Endothelial cell of umbilical vein (primary cell): ENCODE data around the gene ADARB1. TPM values are rescaled to one million over a fixed set of nuclear protein-coding genes. Genes with fewer than 3 reads are reported as not detected.

Experiments
- BruUV-seq: library from RNA; stranded (reverse); fragments of 400-500 nt; replicated peaks from 2 replicates; lab custom pipeline; 2021; lab: Mats Ljungman, UMichigan
- CTCF ChIA-PET: fragments of 300-600, 350-600 bp; sonication (Branson Sonifier 250); formaldehyde crosslinking; loops from one replicate; lab custom pipeline; 2021; ENCODE audit warnings: antibody characterized with exemption, inconsistent platforms; lab: Charles Lee
- POLR2A ChIA-PET: fragments of 300-600, 350-600 bp; sonication (Branson Sonifier 250); formaldehyde crosslinking; loops from one replicate; lab custom pipeline; 2021; ENCODE audit warnings: antibody characterized with exemption, inconsistent platforms; lab: Charles Lee
- DNase-seq: peaks from one replicate; pipeline ENCODE4 v3.0.0-alpha.2; 2011; ENCODE audit warnings: low read depth, low spot score
- FAIRE-seq: peaks from 2 replicates; lab custom pipeline; 2011; peaks lifted over from hg19 to GRCh38; lab: Jason Lieb, UNC
- H2AFZ ChIP-seq: 2 replicates; pipeline ENCODE4 v1.6.0; 2012; ENCODE audit warnings: low read depth, low read length, control low read depth, inconsistent platforms
- H3K27ac ChIP-seq: 2 replicates; pipeline ENCODE4 v1.5.1; 2011; ENCODE audit warnings: low read depth, mild to moderate bottlenecking, control low read depth, low read length, moderate library complexity; ENCODE audit not compliant: insufficient read depth
- H3K27me3 ChIP-seq, 2 experiments: 2 replicates each; pipeline versions ENCODE4 v1.6.0 to v1.6.1; 2011; ENCODE audit warnings: low read length in 2 of 2, mixed read lengths in 1 of 2; ENCODE audit not compliant: control insufficient read depth in 2 of 2, insufficient read depth in 2 of 2
- H3K36me3 ChIP-seq, 2 experiments: 2 replicates in 1 of 2; 3 replicates in 1 of 2; pipeline ENCODE4 v1.5.1; 2011; ENCODE audit warnings: low read length in 2 of 2, mild to moderate bottlenecking in 1 of 2, moderate library complexity in 1 of 2; ENCODE audit not compliant: control insufficient read depth in 2 of 2, insufficient read depth in 2 of 2; ENCODE audit errors: extremely low read depth in 1 of 2
- H3K4me1 ChIP-seq: 3 replicates; pipeline ENCODE4 v1.5.1; 2011; ENCODE audit warnings: mild to moderate bottlenecking, low read length; ENCODE audit not compliant: control insufficient read depth, insufficient read depth; ENCODE audit errors: extremely low read depth
- H3K4me2 ChIP-seq: 2 replicates; pipeline ENCODE4 v1.6.1; 2011; ENCODE audit warnings: low read length, control low read depth, mixed read lengths; ENCODE audit not compliant: insufficient read depth
- H3K4me3 ChIP-seq, 3 experiments: fragments of 200-600 bp in 1 of 3; sonication (generic), shearing (Covaris generic) in 1 of 3; replicated peaks in 1 of 3; 2 replicates each; pipeline ENCODE4 v1.5.1; 2011 to 2016; ENCODE audit warnings: control low read depth in 3 of 3, low read length in 3 of 3, mild to moderate bottlenecking in 2 of 3, inconsistent platforms in 1 of 3, low read depth in 1 of 3, moderate library complexity in 1 of 3; ENCODE audit not compliant: insufficient read depth in 1 of 3
- H3K79me2 ChIP-seq: 2 replicates; pipeline ENCODE4 v1.6.0; 2012; ENCODE audit warnings: low read length, inconsistent platforms; ENCODE audit not compliant: control insufficient read depth, insufficient read depth
- H3K9ac ChIP-seq: replicated peaks from 2 replicates; pipeline ENCODE3; 2011; ENCODE audit warnings: low read length, control low read depth; ENCODE audit not compliant: insufficient read depth; ENCODE audit errors: extremely low read depth
- H3K9me1 ChIP-seq: replicated peaks from 3 replicates; pipeline ENCODE4 v1.6.0; 2011; ENCODE audit warnings: mild to moderate bottlenecking, low read length; ENCODE audit not compliant: control insufficient read depth, insufficient read depth; ENCODE audit errors: extremely low read depth
- H3K9me3 ChIP-seq: replicated peaks from 2 replicates; pipeline ENCODE4 v1.5.1; 2012; ENCODE audit warnings: low read length, inconsistent platforms; ENCODE audit not compliant: control insufficient read depth, insufficient read depth
- H4K20me1 ChIP-seq: replicated peaks from 2 replicates; pipeline ENCODE3; 2011; ENCODE audit warnings: mild to moderate bottlenecking, low read length; ENCODE audit not compliant: control insufficient read depth, insufficient read depth; ENCODE audit errors: extremely low read depth
- FOS ChIP-seq: IDR thresholded peaks from 2 replicates; pipeline ENCODE4 v1.6.1; 2011; ENCODE audit warnings: mild to moderate bottlenecking, low read length, moderate library complexity, borderline replicate concordance; ENCODE audit not compliant: insufficient read depth
- GATA2 ChIP-seq: IDR thresholded peaks from 2 replicates; pipeline ENCODE4 v1.7.0; 2011; ENCODE audit warnings: low read depth, mild to moderate bottlenecking, moderate library complexity, mixed read lengths, low read length; ENCODE audit not compliant: insufficient read length, insufficient read depth
- JUN ChIP-seq: IDR thresholded peaks from 2 replicates; pipeline ENCODE4 v1.6.1; 2011; ENCODE audit warnings: borderline replicate concordance, low read depth; ENCODE audit not compliant: insufficient read length, insufficient read depth
- dilution Hi-C: fragments of 300-500 bp; cut with MboI; formaldehyde crosslinking; loops from one replicate; pipeline ENCODE4 v1.15.0; 2019; ENCODE audit warnings: low sequenced_read_pairs; ENCODE audit not compliant: extremely low pct_ligation_motif_present
- intact Hi-C: fragments of 100-400 bp; cut with micrococcal nuclease; formaldehyde crosslinking; loops from one replicate; pipeline ENCODE4 v1.10.0; 2022
- polyA plus RNA-seq, 4 experiments: library from polyadenylated mRNA; depleted of rRNA in 3 of 4; stranded (reverse) in 3 of 4; unstranded in 1 of 4; fragments of >200 nt; gene quantifications; 2 replicates each; pipeline versions ENCODE4 v1.2.1 to v1.2.3, GENCODE V29; 2011 to 2012; ENCODE audit warnings: missing spikeins in 1 of 4
- total RNA-seq: library from RNA; stranded (reverse); gene quantifications from 2 replicates; pipeline ENCODE4 v1.2.3, GENCODE V29; 2021

The ADARB1 gene
- total and polyA plus RNA-seq, 2 donors (not counting 3 experiments of a cell fraction or from before 2014, with no cell fraction given) = 32.5 to 54.3 TPM

DNA sequence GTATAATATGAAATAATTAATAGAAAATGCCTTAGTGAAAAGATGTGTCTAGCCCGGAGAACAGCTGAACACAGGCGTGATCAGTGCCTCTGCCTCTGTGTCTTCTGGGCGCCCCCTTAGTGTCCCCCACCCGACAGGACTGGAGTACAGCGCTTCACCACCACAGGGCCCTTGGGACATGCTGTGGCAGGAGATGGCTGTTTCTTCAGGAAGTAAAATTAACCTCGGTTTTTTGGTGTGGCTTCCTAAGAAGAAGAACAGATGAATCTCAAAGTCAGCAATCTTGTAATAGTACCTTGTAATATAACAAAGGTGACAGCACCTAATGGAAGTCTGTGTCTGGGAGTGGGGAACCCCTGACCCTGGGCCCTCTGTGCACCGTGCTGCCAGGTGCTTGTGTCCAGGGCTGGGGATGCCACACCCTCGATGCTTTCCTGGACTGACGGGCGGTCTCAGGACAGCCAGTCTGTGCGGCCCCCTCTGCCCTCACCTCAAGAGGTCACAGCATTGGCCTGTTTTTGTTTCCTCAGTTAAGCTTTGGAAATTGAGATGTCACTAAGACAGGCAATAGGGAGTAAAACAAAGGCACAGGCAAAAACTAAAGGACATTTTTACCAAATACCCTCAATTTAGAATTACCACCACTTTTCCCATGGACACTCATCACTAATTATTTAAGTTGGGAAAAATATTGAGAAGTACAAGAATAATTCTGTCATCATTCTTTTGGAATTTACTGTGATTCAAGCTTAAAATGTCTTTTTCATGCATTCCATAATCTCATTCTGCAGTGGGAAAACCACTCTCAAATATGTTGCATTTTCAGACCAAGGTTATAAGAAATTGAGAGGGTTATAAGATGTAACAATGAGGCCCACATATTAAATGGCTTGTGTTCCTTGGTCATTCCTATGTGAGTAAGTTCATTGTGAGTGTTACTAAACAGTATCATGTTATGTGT lies 79.3 kb downstream of the ADARB1 start:
- Histone ChIP-seq H3K27me3 (no peaks in the 10 kb centered on the region), H3K4me3 (no peak overlapping the region), H2AFZ (no peak overlapping the region), H3K4me2 (no peak overlapping the region), H3K36me3 (peaks cover 0 to 3% of the 10 kb centered on the region in 2 experiments), H3K27ac (no peak overlapping the region), H3K9me1 (no peaks in the 10 kb centered on the region), H3K4me1 (no peaks in the 10 kb centered on the region), H3K9ac (no peak overlapping the region), H3K9me3 (no peaks in the 10 kb centered on the region), H3K79me2 (no peaks in the 10 kb centered on the region), H4K20me1 (no peaks in the 10 kb centered on the region)
- no TSS peak for BruUV-seq
- ChIA-PET POLR2A (no interaction called here), CTCF (interaction anchor here (0.8 to 2.8 kb wide), 3 partner anchors 8 to 16 kb away, joined by 3 to 12 read pairs (median 4); no protein-coding TSS in a partner anchor)
- peak; percentile 37 for FAIRE-seq
- dilution Hi-C loops (no loop called here), intact Hi-C loops (no loop called here)
- no peak for DNase-seq
- TF ChIP-seq JUN = no peak
- no peak for TF ChIP-seq GATA2
- TF ChIP-seq FOS = no peak
